ENCODE results near the gene UBE2Q2.
"Not testable (repeated sequence)": the region's sequence is repeated elsewhere in the genome, so short reads cannot be mapped to it uniquely, and the experiment has no call there.

UBE2Q2 gene

GRCh38 chr15:75867449-75867848 lies 24.2 kb downstream of the UBE2Q2 start:
- DNase-seq: no peak

DNA sequence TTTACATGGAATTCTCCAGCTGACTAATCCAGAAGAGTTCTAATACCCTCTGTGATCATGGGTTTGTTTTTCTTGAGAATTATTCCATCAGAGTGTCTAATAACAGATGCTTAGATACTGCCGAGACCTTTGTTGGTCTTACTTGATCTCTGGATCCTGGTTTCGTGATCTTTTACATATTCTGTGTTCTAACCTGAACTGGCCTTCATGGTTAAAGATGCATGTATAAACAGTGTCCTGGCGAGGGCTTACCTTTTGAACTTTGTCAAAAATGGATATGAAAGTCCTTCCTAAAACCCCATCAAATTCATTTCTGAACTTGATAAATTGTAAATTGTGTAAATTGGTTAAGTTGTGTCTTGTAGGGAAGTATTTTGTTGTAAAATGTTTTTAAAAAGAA lies 24.8 kb downstream of the UBE2Q2 start:
- no peak for DNase-seq

DNA sequence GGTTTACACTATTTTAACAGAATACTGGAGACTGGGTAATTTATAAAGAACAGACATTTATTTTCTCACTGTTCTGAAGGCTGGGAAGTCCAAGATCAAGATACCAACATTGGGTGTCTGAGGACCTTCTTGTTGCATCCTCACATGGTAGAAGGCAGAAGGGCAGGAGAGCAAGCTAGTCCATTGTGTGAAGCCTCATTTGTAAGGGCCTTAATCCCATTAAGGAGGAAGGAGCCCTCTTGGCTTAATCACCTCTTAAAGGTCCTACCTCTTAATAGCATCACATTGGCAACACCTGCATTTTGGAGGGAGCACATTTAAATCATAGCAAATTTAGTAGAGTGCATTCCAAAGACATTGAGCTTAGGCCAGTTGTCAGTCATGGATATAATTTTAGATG lies 26.2 kb downstream of the UBE2Q2 start:
- no peak for DNase-seq

DNA sequence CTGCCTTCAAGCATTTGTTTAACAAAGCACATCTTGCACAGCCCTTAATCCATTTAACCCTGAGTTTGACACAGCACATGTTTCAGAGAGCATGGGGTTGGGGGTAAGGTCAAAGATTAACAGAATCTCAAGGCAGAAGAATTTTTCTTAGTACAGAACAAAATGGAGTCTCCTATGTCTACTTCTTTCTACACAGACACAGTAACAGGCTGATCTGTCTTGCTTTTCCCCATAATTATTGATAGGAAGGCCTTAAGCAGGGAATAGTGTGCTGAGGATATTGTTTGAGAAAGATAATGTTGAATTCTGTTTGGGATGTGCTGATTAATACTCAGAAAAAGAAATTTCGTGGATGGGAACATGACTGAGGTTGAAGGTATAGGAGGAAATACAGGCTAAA lies 28.3 kb downstream of the UBE2Q2 start:
- not testable (repeated sequence) for DNase-seq

GRCh38 chr15:75872403-75872990 lies 29.2 kb downstream of the UBE2Q2 start:
- no peak for DNase-seq

DNA sequence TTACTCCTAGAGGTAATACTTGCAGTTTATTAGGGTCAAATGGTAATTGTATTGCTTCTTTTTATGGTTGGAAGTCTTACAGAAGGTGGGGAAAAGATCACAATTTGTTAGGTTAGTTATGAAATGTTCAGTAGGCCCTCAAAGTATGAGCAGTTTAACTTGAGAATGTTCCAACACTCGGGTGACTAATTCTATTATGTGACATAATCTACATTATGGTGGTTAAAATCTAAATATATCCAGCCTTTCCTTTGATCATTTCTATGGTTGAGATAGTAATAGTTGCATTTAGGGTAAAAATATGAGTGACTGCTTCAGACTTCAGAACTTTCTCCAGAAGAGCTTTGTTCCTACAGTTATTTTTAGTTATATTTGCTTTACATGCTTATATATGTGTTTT lies 40.8 kb downstream of the UBE2Q2 start:
- no peak for DNase-seq

DNA sequence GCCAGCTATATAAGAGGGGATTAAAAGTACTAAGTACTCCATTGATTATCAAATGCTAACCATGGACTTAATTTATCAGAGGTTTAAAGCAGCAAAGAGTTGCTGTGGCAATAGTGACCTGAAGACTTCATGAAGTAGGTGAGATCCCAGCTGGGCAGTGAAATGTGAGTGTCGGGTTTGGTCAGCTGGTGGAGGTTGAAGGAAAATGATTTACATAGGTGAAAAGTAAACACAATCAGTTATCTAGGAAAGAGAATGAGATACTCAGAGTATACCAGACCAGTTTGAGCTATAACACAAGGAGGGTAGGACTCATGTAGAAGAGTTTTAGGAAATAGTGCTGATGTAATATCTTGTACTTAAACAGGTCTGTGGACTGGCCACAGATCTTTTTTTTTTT lies 43.9 kb downstream of the UBE2Q2 start:
- DNase-seq: no peak

DNA sequence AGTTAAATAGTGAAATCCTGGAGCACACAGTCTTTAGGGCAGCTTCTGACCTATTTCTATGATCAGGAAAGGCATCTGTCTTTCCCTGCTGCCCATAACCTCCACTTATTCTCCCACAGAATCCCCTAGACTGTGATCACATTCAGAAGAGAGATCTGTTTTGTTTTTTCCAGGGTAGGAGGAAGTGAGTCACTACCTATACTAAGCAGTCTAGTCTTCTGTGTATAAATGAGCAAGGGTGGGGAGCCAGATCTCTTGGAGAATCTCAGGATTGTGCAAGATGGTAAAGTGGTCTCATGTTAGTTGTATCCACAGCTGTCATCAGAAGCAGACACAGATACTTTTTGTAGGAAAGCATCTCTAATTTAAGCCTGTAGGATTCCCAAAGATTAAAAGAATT lies 48.6 kb downstream of the UBE2Q2 start:
- DNase-seq: no peak

- DNase-seq: no peak
Observed at GRCh38 chr15:75895731-75896130, 52.5 kb downstream of the UBE2Q2 start.

DNA sequence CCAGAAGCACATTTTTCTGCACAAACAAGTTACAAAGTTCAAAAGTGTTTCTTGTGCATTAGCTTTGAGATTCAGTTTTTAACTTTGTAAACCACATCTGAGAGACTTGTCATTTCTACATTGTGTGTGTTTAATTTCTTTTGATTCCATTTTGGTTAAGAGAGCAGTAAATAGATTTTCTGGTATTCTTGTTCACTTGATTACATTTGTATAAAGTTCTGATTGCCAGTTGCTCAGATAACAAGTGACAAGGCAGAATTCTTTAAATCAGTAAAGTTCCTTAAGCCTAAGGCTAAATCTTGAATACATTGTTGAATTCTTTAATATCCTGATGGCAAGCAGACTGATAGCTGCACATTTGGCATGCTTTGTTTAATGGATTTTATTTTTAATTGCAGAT lies 57.3 kb downstream of the UBE2Q2 start:
- no peak for DNase-seq

GRCh38 chr15:75902129-75902557 lies 58.9 kb downstream of the UBE2Q2 start:
- no peak for DNase-seq

GRCh38 chr15:75903331-75904239 lies 60.3 kb downstream of the UBE2Q2 start, which contains the start of gene FBXO22:
FBXO22 (plus strand) TSS chr15:75903878; CDS start chr15:75903964, 86 bp downstream.
- peak; percentile 90 for DNase-seq

DNA sequence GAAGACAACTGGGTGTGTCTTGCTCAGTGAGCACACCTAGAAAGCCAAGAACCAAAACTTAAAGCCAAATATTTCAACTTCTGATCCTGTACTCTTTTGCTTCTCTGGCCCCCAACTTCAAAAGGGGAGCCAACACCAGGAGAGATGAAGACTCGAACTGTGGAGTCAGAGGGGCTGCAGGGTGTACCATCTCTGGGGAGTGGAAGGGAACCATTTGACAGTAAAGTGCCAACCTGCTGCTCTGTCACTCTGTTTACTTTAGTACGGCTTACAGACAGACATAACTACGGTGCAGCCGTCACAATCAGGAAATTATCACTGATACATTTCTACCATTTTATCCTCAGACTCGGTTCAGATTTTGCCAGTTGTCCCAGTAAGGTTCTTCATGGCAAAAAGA lies 62.0 kb downstream of the UBE2Q2 start:
- DNase-seq: no peak

GRCh38 chr15:75910355-75910754 lies 67.1 kb downstream of the UBE2Q2 start:
- not testable (repeated sequence) for DNase-seq

GRCh38 chr15:75916978-75917377 lies 73.7 kb downstream of the UBE2Q2 start:
- DNase-seq: no peak

- DNase-seq: no peak
Observed at GRCh38 chr15:75918135-75918534, 74.9 kb downstream of the UBE2Q2 start.

GRCh38 chr15:75920079-75920478 lies 76.8 kb downstream of the UBE2Q2 start:
- no peak for DNase-seq

- DNase-seq: peak; percentile 39
Observed at GRCh38 chr15:75921732-75922703, 78.8 kb downstream of the UBE2Q2 start.

DNA sequence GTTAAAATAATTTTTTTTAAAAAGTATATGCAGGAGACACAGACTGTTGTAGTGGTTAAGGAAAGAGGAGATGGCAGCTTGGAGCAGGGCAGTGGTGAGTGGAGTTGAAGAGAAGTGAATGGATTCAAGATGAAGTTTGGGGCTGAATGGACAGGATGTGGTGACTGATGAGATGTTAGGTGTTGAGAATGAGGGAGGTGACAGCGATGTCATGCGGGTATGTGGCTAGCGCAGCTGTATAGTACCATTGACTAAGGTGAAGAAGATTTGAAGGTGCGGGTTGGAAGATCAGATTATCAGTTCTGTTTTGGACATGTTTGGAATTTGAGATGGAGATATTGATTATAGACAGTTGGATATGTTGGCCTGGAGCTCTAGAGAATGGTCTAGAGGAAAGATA lies 80.5 kb downstream of the UBE2Q2 start:
- DNase-seq: no peak

DNA sequence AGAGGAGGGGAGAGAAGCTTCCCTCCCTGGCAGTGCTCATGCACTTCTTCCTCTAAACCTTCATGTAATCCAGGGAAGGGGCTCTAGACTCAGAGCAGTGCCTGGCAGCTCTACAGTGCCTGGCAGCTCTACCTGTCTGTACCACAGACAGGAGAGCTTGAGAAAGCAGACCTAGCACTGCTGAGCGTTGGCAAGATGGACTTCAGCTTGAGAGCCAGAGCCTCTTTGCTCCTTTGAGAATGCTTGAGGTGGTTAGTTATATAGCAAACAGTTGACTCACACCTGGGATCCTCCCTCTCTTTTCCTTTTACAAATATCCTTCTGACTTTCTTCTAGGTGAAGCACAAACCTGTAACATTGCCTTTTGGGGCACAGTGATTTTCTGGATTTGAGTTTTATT lies 81.3 kb downstream of the UBE2Q2 start:
- no peak for DNase-seq

- no peak for DNase-seq
Observed at GRCh38 chr15:75925440-75925839, 82.2 kb downstream of the UBE2Q2 start.

GRCh38 chr15:75926931-75927330 lies 83.7 kb downstream of the UBE2Q2 start:
- no peak for DNase-seq

DNA sequence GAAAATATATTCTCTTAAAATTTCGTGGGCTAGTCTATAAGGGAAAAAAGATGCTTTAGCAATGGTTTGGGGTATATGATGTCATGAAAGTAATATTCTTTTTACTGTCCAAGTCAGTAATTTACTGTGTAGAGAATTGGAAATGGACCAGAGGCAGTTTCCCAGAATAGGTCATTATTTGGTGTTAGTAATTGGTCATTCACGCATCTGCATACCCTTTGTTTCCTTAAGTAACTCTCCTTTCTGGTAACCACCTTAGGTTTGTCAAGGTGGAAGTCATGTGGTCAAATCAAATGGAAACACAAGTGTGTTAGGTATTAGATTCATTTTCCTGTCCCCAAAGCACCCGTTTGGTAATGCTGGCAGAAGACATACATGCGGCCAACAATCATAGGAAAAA lies 84.4 kb downstream of the UBE2Q2 start:
- DNase-seq: no peak
